ENCODE results near the gene BEAN1.

DNA sequence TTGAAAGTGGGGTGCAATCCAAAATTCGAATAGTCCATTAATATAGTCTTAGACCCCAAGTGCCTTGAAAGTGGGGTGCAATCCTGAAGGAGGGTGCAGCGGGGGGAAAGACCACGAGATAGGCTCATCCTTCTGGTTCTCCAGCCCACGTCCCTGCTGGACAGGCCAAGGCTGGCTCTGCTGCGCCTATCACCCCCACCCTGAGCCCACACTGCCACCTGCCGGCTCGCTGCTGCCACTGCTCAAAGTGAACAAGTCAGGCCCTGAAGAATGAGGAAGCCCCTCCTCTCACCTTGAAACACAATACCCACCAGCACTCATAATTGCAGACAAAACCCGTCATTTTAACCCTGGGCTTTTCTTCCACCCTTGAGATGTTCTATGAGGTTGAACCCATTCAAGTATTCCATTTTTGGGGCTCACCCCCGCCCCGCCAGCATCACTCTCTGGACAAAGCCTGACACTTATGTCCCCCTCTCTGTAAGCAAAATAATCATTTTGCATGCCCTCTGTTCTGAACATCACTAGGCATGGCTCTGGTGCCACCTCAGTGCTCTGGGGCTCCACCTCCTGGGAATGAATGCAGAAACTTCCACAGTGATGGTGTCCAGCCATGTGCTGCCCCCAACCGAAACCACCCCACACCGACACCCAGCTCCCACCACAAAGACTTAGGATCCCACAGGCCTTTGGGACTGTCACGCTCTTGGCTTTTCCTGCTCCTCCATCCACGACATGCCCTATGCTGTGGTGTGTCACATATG lies 56.8 kb downstream of the BEAN1 start:
- TF ChIP-seq CTCF (conservative IDR thresholded peaks at IDR 0.05; ENCODE audit: low read depth, low read length) (peak; percentile 87), EZH2 (IDR thresholded peaks at IDR 0.05; ENCODE audit: low read length, unreplicated experiment) (no peak)

Data from PC-3 (cell line).